ENCODE measurements around the gene TNFSF15. TPM values are rescaled to one million over a fixed set of nuclear protein-coding genes. Genes with fewer than 3 reads are reported as not detected.

Gene TNFSF15
- total RNA-seq, 4 donors from 2014 or later: 0.68 TPM; not detected in 3

DNA sequence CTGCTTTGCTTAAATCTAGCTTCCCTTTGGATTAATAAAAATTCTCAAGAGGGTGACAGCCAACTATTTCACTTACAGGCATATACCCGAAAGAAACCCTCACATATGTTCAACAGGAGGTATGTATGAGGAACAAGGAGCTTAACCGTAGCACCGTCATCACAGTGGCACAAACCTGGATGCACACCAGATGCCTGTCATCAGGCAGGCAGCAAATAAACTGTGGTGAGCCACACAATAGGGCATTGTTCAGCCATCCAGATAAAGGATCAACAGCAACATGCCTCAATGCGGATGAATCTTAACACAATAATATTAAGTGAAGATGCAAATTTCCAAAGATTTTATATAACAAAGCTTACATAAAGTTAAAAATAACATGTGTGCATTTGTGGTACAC, 5.5 kb upstream of the TNFSF15 start:
- TF ChIP-seq, protein P1, sequence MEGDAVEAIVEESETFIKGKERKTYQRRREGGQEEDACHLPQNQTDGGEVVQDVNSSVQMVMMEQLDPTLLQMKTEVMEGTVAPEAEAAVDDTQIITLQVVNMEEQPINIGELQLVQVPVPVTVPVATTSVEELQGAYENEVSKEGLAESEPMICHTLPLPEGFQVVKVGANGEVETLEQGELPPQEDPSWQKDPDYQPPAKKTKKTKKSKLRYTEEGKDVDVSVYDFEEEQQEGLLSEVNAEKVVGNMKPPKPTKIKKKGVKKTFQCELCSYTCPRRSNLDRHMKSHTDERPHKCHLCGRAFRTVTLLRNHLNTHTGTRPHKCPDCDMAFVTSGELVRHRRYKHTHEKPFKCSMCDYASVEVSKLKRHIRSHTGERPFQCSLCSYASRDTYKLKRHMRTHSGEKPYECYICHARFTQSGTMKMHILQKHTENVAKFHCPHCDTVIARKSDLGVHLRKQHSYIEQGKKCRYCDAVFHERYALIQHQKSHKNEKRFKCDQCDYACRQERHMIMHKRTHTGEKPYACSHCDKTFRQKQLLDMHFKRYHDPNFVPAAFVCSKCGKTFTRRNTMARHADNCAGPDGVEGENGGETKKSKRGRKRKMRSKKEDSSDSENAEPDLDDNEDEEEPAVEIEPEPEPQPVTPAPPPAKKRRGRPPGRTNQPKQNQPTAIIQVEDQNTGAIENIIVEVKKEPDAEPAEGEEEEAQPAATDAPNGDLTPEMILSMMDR (IDR thresholded peaks at IDR 0.05; ENCODE audit: low read depth): no peak

- TF ChIP-seq, protein P1 (IDR thresholded peaks at IDR 0.05; ENCODE audit: low read depth): no peak
These were observed 4.8 kb upstream of the TNFSF15 start for GRCh38 chr9:114810614-114811013.

GRCh38 chr9:114806526-114806900, 674 bp upstream of the TNFSF15 start:
- TF ChIP-seq, protein P1 (IDR thresholded peaks at IDR 0.05; ENCODE audit: low read depth): no peak

DNA sequence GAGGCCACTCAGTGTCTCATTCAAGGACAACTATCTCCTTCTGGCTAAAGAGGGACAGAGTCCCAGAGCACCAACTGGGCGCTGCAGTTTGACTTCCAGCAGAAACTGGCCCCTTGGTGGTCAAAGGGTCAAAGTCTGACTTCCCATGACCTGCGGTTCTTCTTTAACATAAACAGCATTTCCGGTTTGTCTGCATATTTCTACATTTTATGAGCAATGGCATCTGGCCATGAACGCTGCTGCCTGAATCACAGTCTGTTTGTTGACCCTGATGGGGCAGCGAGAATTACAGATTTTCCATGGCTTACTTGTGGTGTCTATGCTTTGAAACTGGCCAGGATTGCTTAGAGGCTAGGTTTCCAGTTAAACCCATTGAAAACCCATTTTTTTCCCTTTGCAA, 1.3 kb downstream of the TNFSF15 start:
- TF ChIP-seq, protein P1 (IDR thresholded peaks at IDR 0.05; ENCODE audit: low read depth): no peak

DNA sequence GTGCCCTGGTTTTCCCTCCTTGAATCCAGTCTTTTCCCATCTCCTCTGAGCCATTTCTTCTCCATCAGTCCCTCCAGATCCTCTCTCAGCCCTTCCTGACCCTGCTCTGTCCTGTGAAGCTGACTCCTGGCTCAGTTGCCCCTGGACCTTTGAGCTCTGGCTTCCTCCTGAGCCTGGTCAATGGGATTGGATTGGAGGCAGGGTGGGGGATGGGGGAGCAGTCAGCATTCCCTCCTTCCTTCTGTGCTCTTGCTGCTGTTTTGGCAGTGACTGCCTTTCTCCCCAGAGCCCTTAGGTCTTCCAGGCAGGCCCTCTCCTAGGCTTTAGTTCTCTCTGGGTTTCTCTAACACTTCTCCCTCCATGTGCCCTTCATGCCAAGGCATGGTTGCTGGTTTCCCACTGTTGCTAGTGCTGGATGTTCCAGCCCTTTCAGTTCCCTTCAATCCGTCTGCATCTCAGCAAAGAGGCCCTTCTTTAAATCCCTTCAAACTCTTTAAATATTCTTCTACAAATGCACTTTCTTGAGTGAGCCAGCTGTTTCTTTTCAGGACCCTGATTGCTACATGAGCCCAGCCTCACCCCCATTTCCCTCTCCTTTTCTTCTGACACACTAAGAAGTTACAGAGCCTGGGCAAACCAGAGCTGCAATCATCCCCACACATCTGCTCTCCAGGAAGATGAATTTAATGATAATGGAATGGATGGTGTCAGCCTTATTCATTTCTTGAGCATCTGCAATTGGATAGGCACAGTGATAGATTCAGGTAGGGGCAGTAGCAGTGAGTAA, 2.2 kb downstream of the TNFSF15 start:
- TF ChIP-seq, protein P1 (IDR thresholded peaks at IDR 0.05; ENCODE audit: low read depth): no peak

GRCh38 chr9:114799925-114800324, 5.9 kb downstream of the TNFSF15 start:
- TF ChIP-seq, protein P1 (IDR thresholded peaks at IDR 0.05; ENCODE audit: low read depth): no peak

GRCh38 chr9:114799441-114799840, 6.4 kb downstream of the TNFSF15 start:
- TF ChIP-seq, protein P1 (IDR thresholded peaks at IDR 0.05; ENCODE audit: low read depth): no peak

Data from subcutaneous adipose tissue (tissue), 4 donors.